Vagina (tissue), 2 donors: ENCODE data around the gene MIPEP. TPM values are rescaled to one million over a fixed set of nuclear protein-coding genes. Genes with fewer than 3 reads are reported as not detected.

ENCODE experiments used
- DNase-seq, 2 donors: peaks; one replicate each; pipeline ENCODE4 v3.0.0-alpha.2; 2017; ENCODE audit errors: extremely low spot score in 2 of 2
- H3K27ac ChIP-seq: fragments of 200-600 bp; sonication (generic); one replicate; pipeline ENCODE4 v1.5.1; 2019
- H3K27me3 ChIP-seq: fragments of 200-600 bp; sonication (generic); one replicate; pipeline ENCODE4 v1.5.1; 2019
- H3K36me3 ChIP-seq, 2 donors: fragments of 200-600 bp; sonication (generic); one replicate each; pipeline ENCODE4 v1.5.1; 2017 to 2019
- H3K4me1 ChIP-seq: fragments of 200-600 bp; sonication (generic); one replicate; pipeline ENCODE4 v1.5.1; 2019
- H3K4me3 ChIP-seq, 2 donors: fragments of 200-600 bp; sonication (generic); 1 replicate in 1 of 2; 2 replicates in 1 of 2; pipeline ENCODE4 v1.5.1; 2016 to 2019
- H3K9me3 ChIP-seq: fragments of 200-600 bp; sonication (generic); one replicate; pipeline ENCODE4 v1.5.1; 2019
- POLR2A ChIP-seq, 2 donors: fragments of 450-650 bp; IDR thresholded peaks; one replicate each; pipeline ENCODE4 v1.6.1; 2017; ENCODE audit warnings: antibody characterized with exemption in 2 of 2, mild to moderate bottlenecking in 2 of 2, moderate library complexity in 2 of 2
- POLR2AphosphoS5 ChIP-seq, 2 donors: sonication (generic); formaldehyde crosslinking; IDR thresholded peaks; one replicate each; pipeline ENCODE4 v1.9.0; 2017; ENCODE audit warnings: antibody characterized with exemption in 2 of 2, mild to moderate bottlenecking in 2 of 2, low read depth in 1 of 2; ENCODE audit not compliant: insufficient read depth in 1 of 2
- intact Hi-C: fragments of 100-400 bp; cut with DNase I; formaldehyde crosslinking; loops from one replicate; pipeline ENCODE4 v1.15.1; 2023
- total RNA-seq: library from RNA; depleted of rRNA; stranded (reverse); fragments of >200 nt; gene quantifications from one replicate; pipeline ENCODE4 v1.2.3, GENCODE V29; 2016
- TF ChIP-seq, protein P1 (sequence below), 3 experiments: fragments of 450-650 bp in 2 of 3; fragments of 200-600 bp in 1 of 3; sonication (generic) in 1 of 3; IDR thresholded peaks; one replicate each; pipeline ENCODE4 v1.5.1; 2017 to 2019; ENCODE audit warnings: antibody characterized with exemption in 3 of 3, mild to moderate bottlenecking in 2 of 3, moderate library complexity in 2 of 3

The MIPEP gene
- total RNA-seq, 1 donor from 2014 or later, result 13.3 TPM

DNA sequence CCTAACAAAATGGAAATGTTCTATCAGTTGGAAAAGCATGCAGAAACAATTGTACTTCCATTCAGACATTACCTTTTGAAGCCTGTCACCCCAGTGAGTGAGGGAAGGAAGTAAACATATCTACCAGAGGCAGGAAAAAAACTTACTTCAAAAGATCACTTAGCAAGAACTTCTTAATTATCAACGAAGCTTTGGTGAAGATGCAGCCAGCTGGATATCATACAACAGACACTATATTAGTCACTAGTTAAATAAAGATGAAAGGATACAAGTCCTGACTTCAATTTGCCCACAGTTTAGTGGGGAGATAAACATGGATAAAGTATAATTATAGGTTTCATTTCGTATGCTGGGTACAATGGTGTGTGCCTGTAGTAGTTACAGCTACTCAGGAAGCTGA lies 170.2 kb downstream of the MIPEP start:
- Histone ChIP-seq H3K4me3 (no peak overlapping the region), H3K4me1 (peaks cover 11% of the 10 kb centered on the region), H3K27ac (no peak overlapping the region), H3K27me3 (no peaks in the 10 kb centered on the region), H3K36me3 (no peaks in the 10 kb centered on the region), H3K9me3 (no peaks in the 10 kb centered on the region)
- TF ChIP-seq, protein P1, sequence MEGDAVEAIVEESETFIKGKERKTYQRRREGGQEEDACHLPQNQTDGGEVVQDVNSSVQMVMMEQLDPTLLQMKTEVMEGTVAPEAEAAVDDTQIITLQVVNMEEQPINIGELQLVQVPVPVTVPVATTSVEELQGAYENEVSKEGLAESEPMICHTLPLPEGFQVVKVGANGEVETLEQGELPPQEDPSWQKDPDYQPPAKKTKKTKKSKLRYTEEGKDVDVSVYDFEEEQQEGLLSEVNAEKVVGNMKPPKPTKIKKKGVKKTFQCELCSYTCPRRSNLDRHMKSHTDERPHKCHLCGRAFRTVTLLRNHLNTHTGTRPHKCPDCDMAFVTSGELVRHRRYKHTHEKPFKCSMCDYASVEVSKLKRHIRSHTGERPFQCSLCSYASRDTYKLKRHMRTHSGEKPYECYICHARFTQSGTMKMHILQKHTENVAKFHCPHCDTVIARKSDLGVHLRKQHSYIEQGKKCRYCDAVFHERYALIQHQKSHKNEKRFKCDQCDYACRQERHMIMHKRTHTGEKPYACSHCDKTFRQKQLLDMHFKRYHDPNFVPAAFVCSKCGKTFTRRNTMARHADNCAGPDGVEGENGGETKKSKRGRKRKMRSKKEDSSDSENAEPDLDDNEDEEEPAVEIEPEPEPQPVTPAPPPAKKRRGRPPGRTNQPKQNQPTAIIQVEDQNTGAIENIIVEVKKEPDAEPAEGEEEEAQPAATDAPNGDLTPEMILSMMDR (IDR thresholded peaks at IDR 0.05), result no peak
- TF ChIP-seq POLR2AphosphoS5 (IDR thresholded peaks at IDR 0.05; ENCODE audit: insufficient read depth in 1 of 2, low read depth in 1 of 2) (no peak), POLR2A (IDR thresholded peaks at IDR 0.05) (no peak)
- intact Hi-C loops, result no loop called here
- no peak for DNase-seq

DNA sequence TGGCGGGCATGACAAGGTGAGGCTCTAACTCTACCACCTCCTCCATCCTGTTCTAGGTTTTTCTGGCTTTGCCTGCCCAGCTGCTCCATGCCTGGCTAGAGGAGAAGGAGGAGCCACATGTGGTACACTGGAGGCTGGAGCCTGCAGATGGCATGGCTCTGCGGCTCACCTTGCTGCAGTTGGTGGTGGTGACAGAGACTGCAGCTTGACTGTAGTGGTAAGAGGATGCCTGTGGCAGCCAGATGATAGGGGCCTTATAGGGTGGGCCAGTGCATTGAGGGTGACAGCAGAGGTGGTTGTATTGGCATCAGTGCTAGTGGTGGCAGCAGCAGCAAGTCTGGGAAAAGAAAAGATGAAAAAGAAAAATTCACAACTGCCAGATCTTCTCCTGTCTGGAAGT lies 172.8 kb downstream of the MIPEP start:
- Histone ChIP-seq H3K27ac (no peak overlapping the region), H3K27me3 (no peaks in the 10 kb centered on the region), H3K4me1 (no peaks in the 10 kb centered on the region), H3K36me3 (no peaks in the 10 kb centered on the region), H3K4me3 (no peak overlapping the region), H3K9me3 (no peaks in the 10 kb centered on the region)
- DNase-seq, result no peak
- TF ChIP-seq POLR2AphosphoS5 (IDR thresholded peaks at IDR 0.05; ENCODE audit: insufficient read depth in 1 of 2, low read depth in 1 of 2) (no peak), POLR2A (IDR thresholded peaks at IDR 0.05) (no peak)
- TF ChIP-seq, protein P1 (IDR thresholded peaks at IDR 0.05), result no peak
- intact Hi-C loops, result no loop called here

DNA sequence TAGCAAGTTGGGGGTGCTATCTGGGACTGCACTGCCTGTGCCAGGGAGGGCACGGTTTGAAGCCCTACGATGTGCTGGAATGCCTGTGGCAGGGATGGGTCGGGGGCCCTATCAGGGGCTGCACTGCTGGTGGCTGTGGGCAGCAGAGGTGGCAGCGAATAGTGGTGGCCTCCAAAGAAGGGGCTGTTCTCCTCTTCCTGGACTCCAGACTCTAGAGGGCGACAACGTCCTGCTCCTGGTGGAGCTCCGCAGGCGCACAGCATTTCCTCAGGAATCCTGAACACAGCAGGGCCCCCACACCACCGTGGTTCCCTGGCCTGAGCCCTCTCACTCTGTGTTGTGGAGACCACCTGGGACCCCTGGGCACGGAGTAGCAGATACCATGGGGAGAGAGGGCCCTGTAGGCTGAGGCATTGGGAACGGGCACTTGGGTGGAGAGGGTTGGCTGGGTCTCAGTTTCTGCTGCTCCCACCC lies 173.4 kb downstream of the MIPEP start:
- H3K36me3 ChIP-seq, result no peaks in the 10 kb centered on the region
- H3K27ac ChIP-seq, result no peak overlapping the region
- intact Hi-C loops, result no loop called here
- DNase-seq, result no peak
- TF ChIP-seq POLR2A (IDR thresholded peaks at IDR 0.05) (no peak), POLR2AphosphoS5 (IDR thresholded peaks at IDR 0.05; ENCODE audit: insufficient read depth in 1 of 2, low read depth in 1 of 2) (no peak)
- TF ChIP-seq, protein P1 (IDR thresholded peaks at IDR 0.05), result no peak
- no peaks in the 10 kb centered on the region for H3K9me3 ChIP-seq
- no peaks in the 10 kb centered on the region for H3K27me3 ChIP-seq
- no peaks in the 10 kb centered on the region for H3K4me1 ChIP-seq
- no peak overlapping the region for H3K4me3 ChIP-seq

DNA sequence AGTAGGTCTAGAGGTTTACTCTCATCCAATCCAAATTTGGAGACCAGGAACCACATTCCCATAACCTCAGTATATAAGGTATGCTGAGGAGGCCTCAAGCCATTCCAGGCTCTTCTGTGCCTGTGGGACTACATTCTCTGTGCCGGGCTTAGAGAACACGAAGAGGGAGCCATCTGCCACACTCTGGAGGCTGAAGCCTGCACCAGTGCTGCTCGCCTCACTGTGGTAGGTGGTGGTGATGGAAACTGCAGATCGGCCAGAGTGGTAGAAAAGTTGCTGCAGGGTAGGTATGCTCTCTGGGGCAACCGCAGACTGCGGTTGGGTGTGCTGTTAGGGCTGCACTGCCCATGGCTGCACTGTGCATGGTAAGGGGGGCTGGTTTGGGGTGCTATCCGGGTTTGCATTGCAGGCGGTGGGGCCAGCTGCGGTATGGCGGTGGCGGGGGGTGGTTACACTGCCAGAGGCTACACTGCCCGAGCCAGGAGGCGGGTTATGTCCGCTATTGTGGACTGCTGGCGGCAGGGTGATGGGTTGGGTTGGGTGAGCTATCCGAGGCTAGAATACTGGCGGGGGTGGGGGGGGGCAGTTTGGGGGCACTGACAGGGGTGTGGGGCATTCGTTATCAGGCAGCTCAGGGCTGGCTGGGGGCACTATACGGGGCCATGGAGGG lies 174.0 kb downstream of the MIPEP start:
- Histone ChIP-seq H3K27ac (no peak overlapping the region), H3K4me3 (no peak overlapping the region), H3K9me3 (no peaks in the 10 kb centered on the region), H3K27me3 (no peaks in the 10 kb centered on the region), H3K4me1 (peaks cover 3% of the 10 kb centered on the region), H3K36me3 (no peaks in the 10 kb centered on the region)
- DNase-seq, result no peak
- TF ChIP-seq POLR2A (IDR thresholded peaks at IDR 0.05), result no peak
- TF ChIP-seq, protein P1 (IDR thresholded peaks at IDR 0.05), result no peak
- TF ChIP-seq POLR2AphosphoS5 (IDR thresholded peaks at IDR 0.05; ENCODE audit: insufficient read depth in 1 of 2, low read depth in 1 of 2), result no peak
- intact Hi-C loops, result no loop called here

DNA sequence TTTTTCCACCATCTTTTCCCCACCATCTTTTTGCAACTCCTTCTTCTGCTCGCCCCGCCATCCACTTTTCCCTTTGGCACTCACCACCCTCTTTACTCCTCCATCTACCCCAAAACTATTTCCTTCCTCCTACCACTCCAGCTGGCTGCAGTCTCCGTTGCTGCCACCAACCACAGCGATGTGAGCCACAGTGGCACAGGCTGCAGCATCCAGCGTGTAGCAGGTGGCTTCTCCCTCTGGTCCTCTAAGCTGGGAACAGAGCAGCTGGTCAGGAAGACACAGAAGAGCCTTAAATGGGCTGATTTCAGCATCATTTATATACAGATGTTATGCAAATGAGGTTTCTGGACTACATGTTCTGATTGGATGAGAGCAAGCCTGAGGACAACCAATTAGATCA lies 174.5 kb downstream of the MIPEP start:
- H3K36me3 ChIP-seq, result no peaks in the 10 kb centered on the region
- no peak overlapping the region for H3K4me3 ChIP-seq
- H3K27ac ChIP-seq, result no peak overlapping the region
- H3K27me3 ChIP-seq, result no peaks in the 10 kb centered on the region
- TF ChIP-seq POLR2AphosphoS5 (IDR thresholded peaks at IDR 0.05; ENCODE audit: insufficient read depth in 1 of 2, low read depth in 1 of 2), result no peak
- TF ChIP-seq, protein P1 (IDR thresholded peaks at IDR 0.05), result no peak
- TF ChIP-seq POLR2A (IDR thresholded peaks at IDR 0.05), result no peak
- H3K9me3 ChIP-seq, result no peaks in the 10 kb centered on the region
- peaks cover 3% of the 10 kb centered on the region for H3K4me1 ChIP-seq
- intact Hi-C loops, result no loop called here
- no peak for DNase-seq
